LNCAP (cell line): ENCODE results near the gene ARHGEF1.

Source experiments
- CTCF ChIP-seq: fragments of 450-650 bp; IDR thresholded peaks from 2 replicates; pipeline ENCODE4 v1.5.1; 2017; ENCODE audit warnings: mild to moderate bottlenecking

The ARHGEF1 gene

DNA sequence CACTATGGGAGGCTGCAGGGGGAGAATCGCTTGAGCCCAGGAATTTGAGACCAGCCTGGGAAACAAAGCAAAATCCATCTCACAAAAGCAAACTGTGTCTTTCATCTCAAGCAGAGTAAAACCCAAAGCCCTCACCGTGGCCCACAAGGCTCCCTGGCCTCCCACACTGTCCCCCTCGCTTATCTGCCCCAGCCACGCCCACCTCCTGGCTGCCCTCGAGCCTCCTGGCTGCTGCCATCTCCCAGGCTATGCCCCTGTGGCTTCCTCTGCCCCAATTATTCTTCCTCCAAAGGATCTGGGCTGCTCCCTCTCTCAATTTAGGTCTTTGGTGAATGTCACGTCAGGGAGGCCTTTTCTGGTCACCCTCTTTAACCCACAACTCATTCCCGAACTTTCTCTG lies 72.5 kb downstream of the ARHGEF1 start:
- TF ChIP-seq CTCF: no peak

- TF ChIP-seq CTCF: no peak
Observed at GRCh38 chr19:41956621-41957020, 73.6 kb downstream of the ARHGEF1 start.
